Left kidney (tissue), 2 donors: ENCODE results near the gene BARD1. TPM values are rescaled to one million over a fixed set of nuclear protein-coding genes. Genes with fewer than 3 reads are reported as not detected.

Experiments used
- DNase-seq: peaks from one replicate; pipeline ENCODE4 v3.0.0-alpha.2; 2013
- polyA plus RNA-seq: library from polyadenylated mRNA; unstranded; fragments of 120-200 nt; gene quantifications from one replicate; pipeline ENCODE4 v1.2.1, GENCODE V29; 2013; ENCODE audit not compliant: insufficient read length

BARD1 gene
- polyA plus RNA-seq, 1 donor, result 22.8 TPM

GRCh38 chr2:214676421-214677089 lies 132.9 kb downstream of the BARD1 start:
- DNase-seq, result no peak
